KOPT-K1 (cell line): ENCODE results near the gene CHPF.

ENCODE experiments used
- H3K27ac ChIP-seq: fragments of 200-600 bp; sonication (generic); 2 replicates; pipeline ENCODE4 v1.5.1; 2016; ENCODE audit warnings: antibody characterized with exemption, mild to moderate bottlenecking, low read depth, low read length; ENCODE audit not compliant: poor library complexity, severe bottlenecking
- H3K36me3 ChIP-seq: fragments of 200-600 bp; sonication (generic); 2 replicates; pipeline ENCODE4 v1.5.1; 2017; ENCODE audit warnings: antibody characterized with exemption, mild to moderate bottlenecking, low read length, moderate library complexity; ENCODE audit not compliant: insufficient read depth
- H3K9me3 ChIP-seq: fragments of 200-600 bp; sonication (generic); 2 replicates; pipeline ENCODE4 v1.5.1; 2017; ENCODE audit warnings: antibody characterized with exemption, low read length, mild to moderate bottlenecking; ENCODE audit not compliant: insufficient read depth, poor library complexity, severe bottlenecking

Gene CHPF

DNA sequence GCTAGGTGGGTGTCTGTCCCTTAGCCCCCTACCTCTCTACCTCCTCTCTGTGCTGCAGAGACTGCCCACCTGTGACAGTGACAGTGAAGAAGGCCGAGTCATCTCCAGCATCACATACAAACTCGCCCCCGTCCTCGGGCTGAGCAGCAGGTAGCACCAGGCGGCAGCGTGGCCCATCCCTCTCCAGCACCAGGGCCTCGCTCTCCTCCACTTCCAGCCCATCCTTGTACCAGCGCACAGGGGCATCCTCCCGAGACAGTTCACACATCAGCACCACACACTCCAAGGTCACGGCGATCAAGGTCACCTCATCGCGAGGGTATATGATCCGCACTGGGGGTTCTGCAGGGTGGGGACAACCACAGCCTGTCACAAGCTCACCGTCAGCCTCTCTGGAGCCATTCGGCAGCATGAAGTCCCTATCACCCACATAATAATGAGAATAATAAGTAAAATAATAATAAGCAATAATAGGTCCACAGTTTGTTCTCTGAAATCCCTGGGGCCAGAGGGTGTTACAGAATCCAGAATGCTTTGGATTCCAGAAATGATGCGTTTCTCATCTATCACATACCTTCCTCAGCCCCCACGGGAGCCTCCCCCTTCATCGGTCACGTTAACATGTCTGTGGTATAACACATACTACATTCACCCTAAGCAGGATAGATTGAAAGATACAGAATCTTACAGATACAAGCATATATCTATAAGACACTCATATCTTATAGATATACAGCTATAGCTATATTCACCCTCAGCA is 15.7 kb upstream of the CHPF start:
- no peaks in the 10 kb centered on the region for H3K36me3 ChIP-seq
- no peaks in the 10 kb centered on the region for H3K9me3 ChIP-seq
- H3K27ac ChIP-seq: no peak overlapping the region

DNA sequence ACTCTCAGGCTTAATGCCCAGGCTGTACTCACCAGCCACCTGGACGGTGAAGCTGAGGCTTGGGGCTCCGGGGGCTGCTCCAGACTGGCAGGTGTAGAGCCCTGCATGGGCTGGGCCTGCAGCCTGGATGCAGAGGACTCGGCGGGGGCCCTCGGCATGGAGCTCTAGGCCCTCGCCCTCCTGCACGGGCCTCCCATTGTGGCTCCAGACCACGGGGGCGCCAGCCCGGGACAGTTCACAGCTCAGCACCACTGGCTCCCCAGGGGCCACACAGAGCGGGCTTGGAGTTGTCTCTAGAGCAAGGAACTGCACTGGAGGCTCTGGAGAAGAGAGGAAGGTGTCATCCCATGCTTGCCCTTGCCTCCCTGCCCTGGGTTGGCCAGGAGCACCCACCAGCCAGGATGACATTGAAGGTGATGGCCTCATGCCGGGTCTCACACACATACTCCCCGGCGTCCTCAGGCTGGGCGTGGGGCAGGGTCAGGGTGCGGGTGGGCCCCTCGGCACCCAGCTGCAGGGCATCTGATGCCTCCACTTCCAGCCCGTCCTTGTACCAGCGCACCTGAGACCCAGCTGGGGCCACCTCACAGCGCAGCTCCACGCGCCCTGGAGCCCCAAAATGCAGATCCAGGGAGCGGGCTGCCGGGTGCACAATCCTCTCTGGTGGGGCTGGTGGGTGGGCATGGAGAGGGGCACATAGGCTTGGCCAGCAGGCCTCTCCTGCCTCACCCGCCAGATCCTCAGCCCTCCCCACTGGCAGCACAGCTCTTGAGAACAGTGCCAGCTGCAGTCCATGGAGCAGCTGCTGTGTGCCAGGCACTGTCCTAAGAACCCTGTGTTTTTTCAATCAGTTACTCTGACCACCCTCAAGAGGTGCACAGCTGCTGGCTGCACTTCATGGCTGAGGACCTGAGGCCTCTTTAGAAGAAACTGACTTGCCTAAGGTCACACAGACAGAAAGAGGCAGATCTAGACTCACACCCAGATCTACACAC is 14.5 kb upstream of the CHPF start:
- no peaks in the 10 kb centered on the region for H3K9me3 ChIP-seq
- H3K27ac ChIP-seq: no peak overlapping the region
- H3K36me3 ChIP-seq: no peaks in the 10 kb centered on the region

DNA sequence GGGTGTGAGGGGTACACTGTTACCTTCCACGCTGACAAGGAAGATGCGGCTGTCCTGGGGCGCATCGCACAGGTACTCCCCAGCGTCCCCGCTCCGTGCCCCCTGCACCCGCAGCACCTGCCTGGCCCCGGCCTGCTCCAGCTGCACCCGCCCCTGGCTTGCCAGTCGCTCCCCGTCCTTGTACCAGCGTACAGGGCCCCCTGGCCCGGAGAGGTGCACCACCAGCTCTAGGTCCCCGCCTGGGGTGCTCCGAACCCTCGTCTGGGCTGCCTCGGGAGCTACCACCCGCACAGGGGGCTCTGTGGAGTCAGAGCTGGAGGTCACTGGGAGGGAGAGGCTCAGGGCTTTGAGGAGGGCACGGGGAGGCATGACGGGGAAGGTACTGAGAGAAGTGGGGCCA is 13.7 kb upstream of the CHPF start:
- no peaks in the 10 kb centered on the region for H3K9me3 ChIP-seq
- no peaks in the 10 kb centered on the region for H3K36me3 ChIP-seq
- no peak overlapping the region for H3K27ac ChIP-seq

DNA sequence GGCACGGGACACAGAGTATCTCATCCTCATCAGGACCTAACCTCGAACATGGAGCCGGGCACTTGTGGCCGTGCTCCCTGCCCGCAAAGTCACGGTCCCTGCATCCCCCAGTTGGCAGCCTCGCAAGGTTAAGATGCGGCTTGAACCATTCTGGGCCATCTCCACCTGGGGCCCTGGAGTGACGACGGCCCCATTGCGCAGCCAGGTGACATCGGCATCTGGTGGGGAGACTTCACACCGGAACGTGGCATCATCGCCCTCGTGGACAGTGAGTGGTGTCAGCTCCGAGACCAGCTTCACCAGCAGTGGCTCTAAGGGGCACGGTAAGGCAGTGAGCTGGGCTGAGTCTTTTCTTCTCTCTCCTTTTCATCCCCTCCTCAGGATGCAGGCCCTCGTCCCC is 12.8 kb upstream of the CHPF start:
- Histone ChIP-seq H3K36me3 (no peaks in the 10 kb centered on the region), H3K27ac (no peak overlapping the region), H3K9me3 (no peaks in the 10 kb centered on the region)

DNA sequence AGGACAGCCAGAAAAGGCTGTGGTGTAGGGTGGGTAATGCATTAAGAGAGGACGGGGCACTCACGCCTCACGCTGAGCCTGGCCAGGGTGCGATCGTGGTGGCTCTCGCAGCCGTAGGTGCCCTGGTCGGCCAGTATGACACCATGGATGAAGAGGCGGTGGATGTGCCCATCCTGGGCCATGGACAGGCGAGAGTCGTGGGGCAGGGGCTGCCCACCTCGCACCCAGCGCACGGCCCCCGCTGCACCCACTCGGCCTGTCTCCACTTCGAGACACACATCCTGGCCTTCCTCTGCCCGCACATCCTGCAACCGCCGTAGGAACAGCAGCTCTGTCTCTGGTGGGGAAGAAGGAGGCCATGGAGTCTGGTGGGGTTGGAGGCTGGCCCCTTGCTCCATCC is 12.3 kb upstream of the CHPF start:
- H3K36me3 ChIP-seq: no peaks in the 10 kb centered on the region
- H3K9me3 ChIP-seq: no peaks in the 10 kb centered on the region
- H3K27ac ChIP-seq: no peak overlapping the region

DNA sequence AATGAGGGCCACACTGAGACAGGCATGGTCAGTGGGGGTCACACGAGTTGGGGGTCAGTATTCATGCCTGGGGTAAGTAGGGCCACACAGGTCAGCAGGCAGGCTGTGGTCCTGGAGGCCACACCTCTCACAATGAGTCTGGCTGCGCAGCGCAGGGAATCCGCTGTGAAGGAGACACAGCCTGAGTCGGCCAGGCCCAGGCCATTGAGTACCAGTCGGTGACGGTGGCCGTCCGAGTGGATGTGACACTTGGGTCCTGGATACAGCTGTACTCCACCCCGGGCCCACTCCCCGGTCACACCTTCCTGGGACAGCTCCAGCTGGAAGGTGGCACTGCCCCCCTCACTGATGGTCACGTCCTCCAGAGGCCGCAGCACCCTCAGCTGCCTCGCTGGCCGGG is 10.7 kb upstream of the CHPF start:
- no peak overlapping the region for H3K27ac ChIP-seq
- no peaks in the 10 kb centered on the region for H3K36me3 ChIP-seq

DNA sequence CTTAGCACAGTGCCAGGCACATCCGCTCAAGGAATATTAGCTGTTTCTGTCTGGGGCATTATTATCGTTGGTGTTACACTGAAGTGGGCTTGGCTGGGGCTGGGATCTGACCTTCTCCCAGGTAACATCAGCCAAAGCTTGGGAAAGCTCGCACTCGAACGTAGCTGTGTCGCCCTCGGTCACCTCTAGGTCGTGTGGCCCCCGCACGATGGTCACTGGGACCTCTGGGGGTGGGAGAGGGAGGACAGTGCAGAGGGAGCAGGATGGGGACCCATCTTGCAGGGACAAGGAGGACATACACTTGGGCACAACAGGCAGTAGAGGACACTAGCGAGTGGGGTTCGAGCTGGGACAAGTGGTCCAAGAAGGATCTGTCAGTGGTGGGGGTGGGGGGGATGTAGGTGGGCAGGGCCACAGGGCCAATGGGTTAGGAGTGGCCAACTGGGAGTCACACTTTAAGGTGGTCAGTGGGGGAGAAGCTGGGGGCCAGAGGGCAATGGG is 9.9 kb upstream of the CHPF start:
- no peak overlapping the region for H3K27ac ChIP-seq
- no peaks in the 10 kb centered on the region for H3K36me3 ChIP-seq
- H3K9me3 ChIP-seq: no peaks in the 10 kb centered on the region

More for the DNA sequence above, 10.7 kb upstream of the CHPF start:
- H3K9me3 ChIP-seq: no peaks in the 10 kb centered on the region

DNA sequence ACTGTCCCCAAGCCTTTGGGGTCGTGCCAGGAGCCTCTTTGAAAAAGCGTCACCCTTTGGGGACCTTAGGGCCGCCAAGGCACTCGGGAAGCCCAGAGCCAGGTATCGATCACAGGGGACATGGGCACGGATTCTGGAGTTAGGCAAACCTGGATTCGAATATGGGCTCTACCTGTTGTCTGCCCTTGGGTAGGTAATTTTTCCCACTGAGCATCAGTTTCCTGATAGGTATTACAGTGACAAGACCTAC is 9.5 kb upstream of the CHPF start:
- H3K36me3 ChIP-seq: no peaks in the 10 kb centered on the region

DNA sequence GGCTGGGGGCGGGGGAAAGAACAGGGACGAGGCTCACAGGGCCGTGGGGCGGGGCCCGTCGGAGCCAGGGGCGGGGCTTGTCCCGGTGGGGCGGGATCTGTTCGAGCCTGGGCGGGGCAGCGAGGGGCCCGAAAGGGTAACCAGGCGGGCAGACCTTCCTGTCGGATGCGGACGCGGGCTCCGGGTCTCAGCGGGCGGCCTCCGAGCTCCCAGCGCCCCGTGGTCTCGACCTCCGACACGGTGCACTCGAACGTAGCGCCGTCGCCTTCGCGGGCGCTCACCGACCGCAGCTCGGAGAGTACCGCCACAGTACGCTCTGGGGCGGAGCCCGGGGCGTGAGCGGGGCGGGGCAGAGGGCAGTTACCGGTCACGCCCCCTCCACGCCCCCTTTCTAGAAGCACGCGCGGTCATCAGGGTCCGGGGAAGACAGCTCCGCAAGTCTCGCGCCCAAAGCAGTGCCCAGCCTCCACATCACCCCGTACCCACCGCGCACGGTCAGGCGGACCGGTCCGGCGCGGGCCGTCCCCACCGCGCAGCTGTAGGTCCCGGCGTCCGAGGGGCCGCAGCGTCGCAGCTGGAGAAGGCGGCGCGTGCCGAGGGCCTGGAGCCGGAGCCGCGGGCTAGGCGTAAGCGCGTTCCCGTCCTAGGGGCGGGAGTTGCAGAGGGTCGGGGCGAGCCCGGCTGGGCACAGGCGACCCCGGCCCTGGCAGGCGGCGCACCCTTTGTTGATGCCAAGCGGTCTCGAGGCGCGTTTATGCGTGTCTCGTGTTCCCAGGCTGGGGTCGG is 9.0 kb upstream of the CHPF start:
- Histone ChIP-seq H3K27ac (no peak overlapping the region), H3K9me3 (no peaks in the 10 kb centered on the region), H3K36me3 (no peaks in the 10 kb centered on the region)

More for the DNA sequence above, 9.5 kb upstream of the CHPF start:
- Histone ChIP-seq H3K9me3 (no peaks in the 10 kb centered on the region), H3K27ac (no peak overlapping the region)

DNA sequence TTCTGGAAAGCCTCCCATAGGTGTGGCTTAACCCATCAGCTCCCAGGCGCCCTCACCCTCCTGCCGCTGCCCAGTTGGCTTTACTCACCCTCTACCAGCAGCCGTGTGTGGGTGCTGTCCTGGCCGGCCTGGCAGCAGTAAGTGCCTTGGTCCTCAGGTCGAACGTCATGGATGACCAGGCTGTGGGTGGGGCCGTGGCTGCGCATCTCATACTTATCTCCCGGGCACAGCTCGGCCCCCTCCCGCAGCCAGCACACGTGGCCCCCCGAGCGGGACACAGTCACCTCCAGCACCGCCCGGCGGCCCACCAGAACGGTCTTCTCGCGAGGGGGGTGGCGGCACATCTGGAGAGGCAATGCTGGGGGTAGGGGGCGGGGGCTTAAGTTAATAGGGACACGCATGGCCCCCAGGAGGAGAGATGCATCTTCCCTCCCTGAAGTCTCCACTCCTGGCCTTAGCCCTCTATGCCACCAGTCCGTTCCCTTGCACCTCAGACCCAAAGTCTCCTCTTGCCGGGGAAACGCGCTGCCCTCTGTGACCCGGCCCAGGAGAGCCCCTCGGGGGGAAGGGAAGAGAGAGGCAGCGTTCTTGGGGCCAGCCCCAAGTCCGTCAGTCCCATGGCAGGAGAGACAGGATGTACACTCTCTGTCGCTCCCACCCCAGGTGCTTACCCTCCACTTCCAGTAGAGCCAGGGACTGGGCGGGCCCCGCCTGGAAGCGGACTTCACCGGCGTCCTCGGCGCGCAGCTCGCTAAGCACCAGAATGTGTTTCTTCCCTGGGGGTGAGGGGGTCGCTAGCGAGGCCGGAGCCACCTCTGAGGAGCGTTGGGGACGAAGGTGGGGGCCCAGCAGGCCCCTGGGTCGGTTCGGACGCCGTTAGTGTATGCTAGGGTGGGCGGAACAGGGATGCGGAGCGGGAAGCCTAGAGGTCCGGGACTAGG is 8.1 kb upstream of the CHPF start:
- Histone ChIP-seq H3K36me3 (no peaks in the 10 kb centered on the region), H3K9me3 (no peaks in the 10 kb centered on the region), H3K27ac (no peak overlapping the region)

DNA sequence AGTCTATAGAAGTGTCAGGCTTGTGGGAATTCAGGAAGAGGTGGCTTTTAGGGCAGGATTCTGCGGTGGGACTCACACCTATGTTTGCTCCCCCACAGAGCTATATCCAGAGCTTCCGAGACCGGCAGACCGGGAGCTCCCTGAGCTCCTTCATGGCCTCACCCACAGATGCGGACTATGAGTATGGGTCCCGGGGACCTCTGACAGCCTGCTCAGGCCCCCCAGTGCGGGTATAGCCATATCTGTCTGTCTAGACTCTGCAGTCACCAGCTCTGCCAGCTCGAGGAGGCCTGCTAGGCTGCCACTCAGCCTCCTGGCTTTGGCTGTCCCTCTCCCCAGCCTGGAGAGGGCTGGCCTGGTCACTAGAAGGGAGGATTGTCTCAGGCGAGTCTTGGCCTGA is 6.0 kb upstream of the CHPF start:
- Histone ChIP-seq H3K36me3 (no peaks in the 10 kb centered on the region), H3K27ac (no peak overlapping the region), H3K9me3 (no peaks in the 10 kb centered on the region)

DNA sequence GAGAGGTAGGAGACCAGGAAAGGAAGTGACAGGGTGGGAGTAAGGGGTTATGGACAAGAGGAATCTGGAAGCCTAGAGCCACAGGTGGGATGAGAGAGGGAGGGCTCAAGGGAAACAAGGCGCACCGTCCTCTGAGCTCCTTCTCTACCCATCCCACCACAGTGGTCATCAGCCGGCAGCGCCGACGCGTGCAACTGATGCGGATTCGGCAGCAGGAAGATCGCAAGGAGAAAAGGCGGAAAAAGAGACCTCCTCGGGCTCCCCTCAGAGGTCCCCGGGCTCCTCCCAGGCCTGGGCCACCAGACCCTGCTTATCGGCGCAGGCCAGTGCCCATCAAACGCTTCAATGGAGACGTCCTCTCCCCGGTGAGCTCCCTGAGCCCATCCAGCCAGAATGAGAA is 5.4 kb upstream of the CHPF start:
- Histone ChIP-seq H3K9me3 (no peaks in the 10 kb centered on the region), H3K36me3 (no peaks in the 10 kb centered on the region), H3K27ac (no peak overlapping the region)

DNA sequence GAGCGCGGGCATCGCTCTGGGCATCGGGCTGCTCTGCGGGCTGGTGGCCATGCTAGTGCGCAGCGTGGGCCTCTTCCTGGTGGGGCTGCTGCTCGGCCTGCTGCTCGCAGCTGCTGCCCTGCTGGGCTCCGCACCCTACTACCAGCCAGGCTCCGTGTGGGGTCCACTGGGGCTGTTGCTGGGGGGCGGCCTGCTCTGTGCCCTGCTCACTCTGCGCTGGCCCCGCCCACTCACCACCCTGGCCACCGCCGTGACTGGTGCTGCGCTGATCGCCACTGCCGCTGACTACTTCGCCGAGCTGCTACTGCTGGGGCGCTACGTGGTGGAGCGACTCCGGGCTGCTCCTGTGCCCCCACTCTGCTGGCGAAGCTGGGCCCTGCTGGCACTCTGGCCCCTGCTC is 4.0 kb upstream of the CHPF start:
- H3K27ac ChIP-seq: no peak overlapping the region
- no peaks in the 10 kb centered on the region for H3K36me3 ChIP-seq
- no peaks in the 10 kb centered on the region for H3K9me3 ChIP-seq

DNA sequence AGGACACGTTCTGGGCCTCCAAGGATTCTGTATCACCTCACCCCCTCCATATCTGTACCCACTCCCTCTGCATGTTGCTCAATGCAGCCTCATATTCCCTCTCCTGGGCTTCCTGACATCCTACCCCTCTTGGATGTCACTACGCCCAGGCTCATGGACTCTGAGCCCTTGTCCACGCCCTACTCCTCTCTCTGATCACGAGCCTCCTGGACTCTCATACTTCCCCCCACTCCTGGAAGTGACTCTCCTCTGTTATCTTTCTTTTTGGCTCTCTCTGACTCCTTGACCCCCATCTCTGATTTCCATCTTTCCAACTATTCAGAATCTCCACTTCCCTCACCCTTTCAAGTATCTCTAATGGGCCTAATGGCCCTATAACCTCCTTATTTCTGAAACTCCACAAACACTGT is 2.3 kb upstream of the CHPF start:
- Histone ChIP-seq H3K9me3 (no peaks in the 10 kb centered on the region), H3K36me3 (no peaks in the 10 kb centered on the region), H3K27ac (no peak overlapping the region)
